OCI-LY1 (cell line): Measurements from ENCODE around the gene TMCO1.

Experiments used
- H2AFZ ChIP-seq: fragments of 200-600 bp; sonication (generic), shearing (Covaris generic); 2 replicates; pipeline ENCODE4 v1.6.0; 2014; ENCODE audit warnings: antibody characterized with exemption, mild to moderate bottlenecking, low read length
- H3F3A ChIP-seq: fragments of 200-600 bp; sonication (generic), shearing (Covaris generic); 2 replicates; pipeline ENCODE4 v1.6.0; 2014; ENCODE audit warnings: mild to moderate bottlenecking, antibody characterized with exemption, low read length, moderate library complexity; ENCODE audit not compliant: insufficient read depth
- H3K27ac ChIP-seq: fragments of 200-600 bp; sonication (generic); 2 replicates; pipeline ENCODE4 v1.5.1; 2014; ENCODE audit warnings: low read length, mixed run types, mild to moderate bottlenecking, low read depth; ENCODE audit not compliant: poor library complexity, severe bottlenecking
- H3K27me3 ChIP-seq: fragments of 200-600 bp; sonication (generic); 2 replicates; pipeline ENCODE4 v1.6.0; 2014; ENCODE audit warnings: antibody characterized with exemption, mild to moderate bottlenecking, low read length, moderate library complexity; ENCODE audit not compliant: insufficient read depth
- H3K36me3 ChIP-seq: fragments of 200-600 bp; sonication (generic); 2 replicates; pipeline ENCODE4 v1.6.1; 2014; ENCODE audit warnings: mild to moderate bottlenecking, antibody characterized with exemption, low read length, moderate library complexity, mixed read lengths; ENCODE audit not compliant: insufficient read depth
- H3K4me1 ChIP-seq: fragments of 200-600 bp; sonication (generic); 2 replicates; pipeline ENCODE4 v1.5.1; 2014; ENCODE audit warnings: mild to moderate bottlenecking, low read length, moderate library complexity; ENCODE audit not compliant: insufficient read depth, severe bottlenecking
- H3K4me2 ChIP-seq: fragments of 200-600 bp; sonication (generic), shearing (Covaris generic); 2 replicates; pipeline ENCODE4 v1.6.1; 2014; ENCODE audit warnings: low read length
- H3K4me3 ChIP-seq: fragments of 200-600 bp; sonication (generic); 2 replicates; pipeline ENCODE4 v1.5.1; 2014; ENCODE audit warnings: low read length, low read depth, mild to moderate bottlenecking, mixed read lengths; ENCODE audit not compliant: poor library complexity, severe bottlenecking
- H3K79me2 ChIP-seq: fragments of 200-600 bp; shearing (Covaris generic); 2 replicates; pipeline ENCODE4 v1.6.1; 2016; ENCODE audit warnings: mixed run types, low read length, mixed read lengths; ENCODE audit not compliant: insufficient read depth
- H3K9ac ChIP-seq: fragments of 200-600 bp; sonication (generic), shearing (Covaris generic); 2 replicates; pipeline ENCODE4 v1.6.1; 2014; ENCODE audit warnings: mild to moderate bottlenecking, low read length, mixed read lengths
- H3K9me2 ChIP-seq: fragments of 200-600 bp; sonication (generic), shearing (Covaris generic); 2 replicates; pipeline ENCODE4 v1.6.1; 2014; ENCODE audit warnings: low read depth, mild to moderate bottlenecking, low read length, mixed read lengths
- H3K9me3 ChIP-seq: fragments of 200-600 bp; shearing (Covaris generic); 2 replicates; pipeline ENCODE4 v1.6.1; 2014; ENCODE audit warnings: low read length, mixed read lengths
- H4K20me1 ChIP-seq: fragments of 200-600 bp; sonication (generic), shearing (Covaris generic); 2 replicates; pipeline ENCODE4 v1.6.0; 2016; ENCODE audit warnings: mild to moderate bottlenecking, low read length; ENCODE audit not compliant: insufficient read depth
- CTCF ChIP-seq: fragments of 200-600 bp; sonication (generic), shearing (Covaris generic); IDR thresholded peaks from 2 replicates; pipeline ENCODE4 v1.5.1; 2017; ENCODE audit warnings: mild to moderate bottlenecking, antibody characterized with exemption, low read length, moderate library complexity, mixed read lengths
- EZH2 ChIP-seq: fragments of 200-600 bp; sonication (generic), shearing (Covaris generic); IDR thresholded peaks from 2 replicates; pipeline ENCODE4 v1.8.0; 2017; ENCODE audit warnings: borderline replicate concordance, mixed run types, mild to moderate bottlenecking, antibody characterized with exemption, low read length, moderate library complexity, mixed read lengths

TMCO1 gene

DNA sequence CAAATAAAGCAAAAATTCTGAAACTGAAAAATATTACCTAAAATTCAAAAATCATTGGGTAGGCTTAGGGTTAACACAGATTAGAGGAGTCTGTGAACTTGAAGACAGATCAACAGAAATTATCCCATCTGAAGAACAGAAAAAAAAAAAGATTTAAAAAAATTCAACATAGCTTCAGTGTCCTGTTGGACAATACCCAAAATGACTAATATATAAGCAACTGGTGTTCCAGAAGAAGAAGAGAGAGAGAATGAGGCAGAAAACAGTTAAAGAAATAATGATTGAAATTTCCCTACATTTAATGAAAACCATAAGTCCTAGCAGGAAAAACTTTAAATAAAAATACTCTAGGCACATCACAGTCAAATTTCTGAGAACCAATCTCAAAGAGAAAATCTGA, 31.5 kb downstream of the TMCO1 start:
- no peak overlapping the region for H3K9ac ChIP-seq
- no peaks in the 10 kb centered on the region for H4K20me1 ChIP-seq
- no peak overlapping the region for H3K4me2 ChIP-seq
- no peak for TF ChIP-seq CTCF
- TF ChIP-seq EZH2 = no peak
- H3K36me3 ChIP-seq = peaks cover 69% of the 10 kb centered on the region
- H3K4me3 ChIP-seq = no peak overlapping the region
- H3K27me3 ChIP-seq = no peaks in the 10 kb centered on the region
- H3K79me2 ChIP-seq = peaks cover 5% of the 10 kb centered on the region; the same call in 1 of the 2 replicates
- peaks cover 4% of the 10 kb centered on the region; the same call in 1 of the 2 replicates for H3F3A ChIP-seq
- no peak overlapping the region for H3K27ac ChIP-seq
- H2AFZ ChIP-seq = no peak overlapping the region
- no peaks in the 10 kb centered on the region for H3K9me3 ChIP-seq
- H3K4me1 ChIP-seq = peaks cover 21% of the 10 kb centered on the region
- H3K9me2 ChIP-seq = no peaks in the 10 kb centered on the region

GRCh38 chr1:165734906-165735305, 33.8 kb downstream of the TMCO1 start:
- Histone ChIP-seq H2AFZ (no peak overlapping the region), H3K27ac (no peak overlapping the region), H3K4me3 (no peak overlapping the region), H4K20me1 (no peaks in the 10 kb centered on the region), H3F3A (no peaks in the 10 kb centered on the region), H3K27me3 (no peaks in the 10 kb centered on the region), H3K9ac (no peak overlapping the region), H3K79me2 (peaks cover 5% of the 10 kb centered on the region; the same call in 1 of the 2 replicates), H3K4me1 (peaks cover 21% of the 10 kb centered on the region), H3K36me3 (peaks cover 54% of the 10 kb centered on the region), H3K4me2 (no peak overlapping the region), H3K9me3 (no peaks in the 10 kb centered on the region), H3K9me2 (no peaks in the 10 kb centered on the region)
- no peak for TF ChIP-seq EZH2
- no peak for TF ChIP-seq CTCF

GRCh38 chr1:165726841-165727240, 41.8 kb downstream of the TMCO1 start:
- Histone ChIP-seq H3K27me3 (no peaks in the 10 kb centered on the region), H3K4me2 (no peak overlapping the region), H3K4me3 (no peak overlapping the region), H3K9me2 (no peaks in the 10 kb centered on the region), H4K20me1 (no peaks in the 10 kb centered on the region), H3K36me3 (peaks cover 36% of the 10 kb centered on the region), H2AFZ (no peak overlapping the region), H3K4me1 (no peaks in the 10 kb centered on the region), H3K9ac (no peak overlapping the region), H3F3A (no peaks in the 10 kb centered on the region), H3K79me2 (no peaks in the 10 kb centered on the region), H3K9me3 (no peaks in the 10 kb centered on the region), H3K27ac (no peak overlapping the region)
- TF ChIP-seq CTCF (no peak), EZH2 (no peak)
